ENCODE results near the gene LGALS7. TPM values are rescaled to one million over a fixed set of nuclear protein-coding genes. Genes with fewer than 3 reads are reported as not detected.

LGALS7 gene
- total RNA-seq, 2 donors from 2014 or later, result not detected

- H3K27me3 ChIP-seq, result no peaks in the 10 kb centered on the region
- no peak overlapping the region for H3K27ac ChIP-seq
- intact Hi-C loops (cut with DNase I), result no loop called here
- no peak overlapping the region for H3K9ac ChIP-seq (ENCODE audit: low read depth in 2 of 2, low read length in 2 of 2)
- no peak overlapping the region for H3K4me3 ChIP-seq
- no peaks in the 10 kb centered on the region for H3K9me3 ChIP-seq
- no peak for DNase-seq
- no peaks in the 10 kb centered on the region for H3K36me3 ChIP-seq
- TF ChIP-seq, protein P1, sequence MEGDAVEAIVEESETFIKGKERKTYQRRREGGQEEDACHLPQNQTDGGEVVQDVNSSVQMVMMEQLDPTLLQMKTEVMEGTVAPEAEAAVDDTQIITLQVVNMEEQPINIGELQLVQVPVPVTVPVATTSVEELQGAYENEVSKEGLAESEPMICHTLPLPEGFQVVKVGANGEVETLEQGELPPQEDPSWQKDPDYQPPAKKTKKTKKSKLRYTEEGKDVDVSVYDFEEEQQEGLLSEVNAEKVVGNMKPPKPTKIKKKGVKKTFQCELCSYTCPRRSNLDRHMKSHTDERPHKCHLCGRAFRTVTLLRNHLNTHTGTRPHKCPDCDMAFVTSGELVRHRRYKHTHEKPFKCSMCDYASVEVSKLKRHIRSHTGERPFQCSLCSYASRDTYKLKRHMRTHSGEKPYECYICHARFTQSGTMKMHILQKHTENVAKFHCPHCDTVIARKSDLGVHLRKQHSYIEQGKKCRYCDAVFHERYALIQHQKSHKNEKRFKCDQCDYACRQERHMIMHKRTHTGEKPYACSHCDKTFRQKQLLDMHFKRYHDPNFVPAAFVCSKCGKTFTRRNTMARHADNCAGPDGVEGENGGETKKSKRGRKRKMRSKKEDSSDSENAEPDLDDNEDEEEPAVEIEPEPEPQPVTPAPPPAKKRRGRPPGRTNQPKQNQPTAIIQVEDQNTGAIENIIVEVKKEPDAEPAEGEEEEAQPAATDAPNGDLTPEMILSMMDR (IDR thresholded peaks at IDR 0.05), result no peak
- H3K4me1 ChIP-seq, result no peaks in the 10 kb centered on the region
Measured at GRCh38 chr19:38745316-38745715, 28.0 kb downstream of the LGALS7 start.

GRCh38 chr19:38744874-38745273 is 28.4 kb downstream of the LGALS7 start:
- no peaks in the 10 kb centered on the region for H3K27me3 ChIP-seq
- no peak overlapping the region for H3K9ac ChIP-seq (ENCODE audit: low read depth in 2 of 2, low read length in 2 of 2)
- H3K4me1 ChIP-seq, result no peaks in the 10 kb centered on the region
- no peak overlapping the region for H3K27ac ChIP-seq
- DNase-seq, result no peak
- TF ChIP-seq, protein P1 (IDR thresholded peaks at IDR 0.05), result no peak
- H3K4me3 ChIP-seq, result no peak overlapping the region
- no peaks in the 10 kb centered on the region for H3K9me3 ChIP-seq
- intact Hi-C loops (cut with DNase I), result no loop called here
- no peaks in the 10 kb centered on the region for H3K36me3 ChIP-seq

- H3K9ac ChIP-seq (ENCODE audit: low read depth in 2 of 2, low read length in 2 of 2), result no peak within 1 kb of the TSS
- intact Hi-C loops (cut with DNase I), result no loop called here
- no peak for DNase-seq
- no peak within 1 kb of the TSS for H3K27ac ChIP-seq
- H3K27me3 ChIP-seq, result no peaks in the 10 kb centered on the region
- H3K4me1 ChIP-seq, result no peaks in the 10 kb centered on the region
- no peak within 1 kb of the TSS for H3K4me3 ChIP-seq
- no peaks in the 10 kb centered on the region for H3K9me3 ChIP-seq
- TF ChIP-seq, protein P1 (IDR thresholded peaks at IDR 0.05), result no peak
- no peaks in the 10 kb centered on the region for H3K36me3 ChIP-seq
Measured at GRCh38 chr19:38744298-38744681, 29.0 kb downstream of the LGALS7 start, which contains the start of gene CAPN12. Gene CAPN12, minus strand, starts transcription at chr19:38744474. Its CDS starts 309 bp downstream, at chr19:38744165.

DNA sequence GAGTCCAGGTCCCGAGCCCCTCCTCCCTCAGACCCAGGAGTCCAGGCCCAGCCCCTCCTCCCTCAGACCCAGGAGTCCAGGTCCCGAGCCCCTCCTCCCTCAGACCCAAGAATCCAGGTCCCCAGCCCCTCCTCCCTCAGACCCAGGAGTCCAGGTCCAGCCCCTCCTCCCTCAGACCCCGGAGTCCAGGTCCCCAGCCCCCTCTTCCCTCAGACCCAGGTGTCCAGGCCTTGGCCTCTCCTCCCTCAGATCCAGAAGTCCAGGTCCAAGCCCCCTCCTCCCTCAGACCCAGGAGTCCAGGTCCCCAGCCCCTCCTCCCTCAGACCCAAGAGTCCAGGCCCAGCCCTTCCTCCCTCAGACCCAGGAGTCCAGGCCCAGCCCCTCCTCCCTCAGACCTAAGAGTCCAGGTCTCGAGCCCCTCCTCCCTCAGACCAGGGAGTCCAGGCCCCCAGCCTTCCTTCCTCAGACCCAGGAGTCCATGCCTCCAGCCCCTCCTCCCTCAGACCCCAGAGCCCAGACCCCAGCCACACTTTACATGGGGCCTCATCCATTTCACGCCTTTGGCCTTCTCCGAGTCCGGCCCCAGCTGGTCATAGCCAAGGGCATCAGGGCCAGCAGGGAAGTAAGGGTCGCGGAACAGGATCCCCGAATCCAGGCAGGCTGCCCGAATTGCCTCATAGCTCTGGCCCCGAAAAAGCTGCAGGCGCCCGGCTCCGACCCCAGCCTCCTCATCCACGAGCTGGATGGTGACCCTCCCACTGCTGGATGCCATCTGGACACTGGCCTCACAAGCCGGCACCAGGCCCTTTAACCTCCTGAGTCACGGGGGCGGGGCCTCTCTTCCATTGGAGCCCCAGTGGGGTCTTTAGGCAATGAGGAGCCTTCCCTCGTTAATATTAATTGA is 29.7 kb downstream of the LGALS7 start:
- intact Hi-C loops (cut with DNase I), result no loop called here

DNA sequence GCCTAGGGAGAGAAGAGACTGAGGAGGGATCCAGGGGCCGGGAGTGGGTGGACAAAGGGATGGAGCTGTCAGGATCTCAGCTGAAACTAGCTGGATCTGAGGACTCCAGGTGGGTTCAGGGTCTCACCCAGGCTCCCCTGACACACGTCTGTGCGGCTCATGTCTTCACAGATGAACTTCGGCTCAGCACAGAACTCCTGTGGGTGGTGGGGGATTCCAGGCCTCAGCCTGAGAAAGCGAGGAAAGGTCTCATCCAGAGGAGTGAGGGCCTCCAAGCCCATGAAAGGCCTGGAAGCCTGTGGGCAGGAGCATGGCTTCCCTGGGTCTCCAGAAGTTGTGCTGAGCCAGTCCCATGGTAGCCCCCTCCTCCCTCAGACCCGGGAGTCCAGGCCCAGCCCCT is 30.4 kb downstream of the LGALS7 start:
- Histone ChIP-seq H3K36me3 (no peaks in the 10 kb centered on the region), H3K27ac (no peak overlapping the region), H3K9me3 (no peaks in the 10 kb centered on the region), H3K4me1 (no peaks in the 10 kb centered on the region), H3K9ac (ENCODE audit: low read depth in 2 of 2, low read length in 2 of 2) (no peak overlapping the region), H3K27me3 (no peaks in the 10 kb centered on the region), H3K4me3 (no peak overlapping the region)
- intact Hi-C loops (cut with DNase I), result no loop called here
- DNase-seq, result no peak
- TF ChIP-seq, protein P1 (IDR thresholded peaks at IDR 0.05), result no peak

More for the DNA sequence above, 29.7 kb downstream of the LGALS7 start:
- TF ChIP-seq, protein P1 (IDR thresholded peaks at IDR 0.05), result no peak
- Histone ChIP-seq H3K9me3 (no peaks in the 10 kb centered on the region), H3K4me3 (no peak overlapping the region), H3K4me1 (no peaks in the 10 kb centered on the region), H3K27me3 (no peaks in the 10 kb centered on the region), H3K27ac (no peak overlapping the region), H3K36me3 (no peaks in the 10 kb centered on the region), H3K9ac (ENCODE audit: low read depth in 2 of 2, low read length in 2 of 2) (no peak overlapping the region)
- no peak for DNase-seq

All from colonic mucosa (tissue), 4 donors.